ENCODE measurements around the gene LEPROT. TPM values are rescaled to one million over a fixed set of nuclear protein-coding genes. Genes with fewer than 3 reads are reported as not detected.
"Not testable (repeated sequence)": the region's sequence is repeated elsewhere in the genome, so short reads cannot be mapped to it uniquely, and the experiment has no call there.

The LEPROT gene
- total and polyA plus RNA-seq, 2 experiments from 2014 or later, result 66.9 to 171 TPM

GRCh38 chr1:65459397-65459768, 38.9 kb downstream of the LEPROT start:
- Histone ChIP-seq H3K27ac (no peak overlapping the region), H3K9me3 (ENCODE audit: low read depth) (no peaks in the 10 kb centered on the region), H3K4me1 (ENCODE audit: insufficient read depth) (peaks cover 6% of the 10 kb centered on the region; the same call in 1 of the 2 replicates), H3F3A (ENCODE audit: insufficient read depth) (peaks cover 7% of the 10 kb centered on the region), H3K9ac (no peak overlapping the region), H3K79me2 (ENCODE audit: insufficient read depth) (no peaks in the 10 kb centered on the region), H4K20me1 (ENCODE audit: insufficient read depth) (no peaks in the 10 kb centered on the region), H3K27me3 (replicated peaks; ENCODE audit: insufficient read depth) (no peaks in the 10 kb centered on the region), H3K36me3 (ENCODE audit: low read depth) (no peaks in the 10 kb centered on the region), H3K4me2 (ENCODE audit: unreplicated experiment) (no peak overlapping the region), H3K4me3 (no peak overlapping the region), H2AFZ (0 out of 2 replicates have a peak overlapping the region, but pooled peaks have one; percentile 5), H3K9me2 (ENCODE audit: insufficient read depth) (no peaks in the 10 kb centered on the region)
- no peak for TF ChIP-seq EZH2 (IDR thresholded peaks at IDR 0.05; ENCODE audit: insufficient read depth, poor library complexity, severe bottlenecking)
- TF ChIP-seq EZH2phosphoT487 (IDR thresholded peaks at IDR 0.05; ENCODE audit: insufficient read depth, low read depth), result no peak
- in situ Hi-C loops (cut with MboI), result no loop called here
- DNase-seq, result peak; percentile 59
- WGBS, 2 experiments (ENCODE audit: low coverage in 1 of 2, low lambda C conversion rate in 2 of 2, missing lambda C conversion rate in 2 of 2), result 63 to 66% methylated on average over 1 of the region's 1 CpG

DNA sequence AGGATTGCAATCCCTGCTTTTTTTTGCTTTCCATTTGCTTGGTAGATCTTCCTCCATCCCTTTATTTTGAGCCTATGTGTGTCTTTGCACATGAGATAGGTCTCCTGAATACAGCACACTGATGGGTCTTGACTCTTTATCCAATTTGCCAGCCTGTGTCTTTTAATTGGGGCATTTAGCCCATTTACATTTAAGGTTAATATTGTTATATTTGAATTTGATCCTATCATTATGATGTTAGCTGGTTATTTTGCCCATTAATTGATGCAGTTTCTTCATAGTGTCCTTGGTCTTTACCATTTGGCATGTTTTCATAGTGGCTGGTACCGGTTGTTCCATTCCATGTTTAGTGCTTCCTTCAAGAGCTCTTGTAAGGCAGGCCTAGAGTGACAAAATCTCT, 45.4 kb downstream of the LEPROT start:
- H3K9ac ChIP-seq; H3K79me2 ChIP-seq (ENCODE audit: insufficient read depth); H3K9me2 ChIP-seq (ENCODE audit: insufficient read depth); H3K4me3 ChIP-seq; H3F3A ChIP-seq (ENCODE audit: insufficient read depth); H4K20me1 ChIP-seq (ENCODE audit: insufficient read depth); H3K4me2 ChIP-seq (ENCODE audit: unreplicated experiment); H3K4me1 ChIP-seq (ENCODE audit: insufficient read depth); DNase-seq; H3K36me3 ChIP-seq (ENCODE audit: low read depth); H3K27me3 ChIP-seq (replicated peaks; ENCODE audit: insufficient read depth); H3K9me3 ChIP-seq (ENCODE audit: low read depth); H3K27ac ChIP-seq; in situ Hi-C loops (cut with MboI); H2AFZ ChIP-seq: not testable (repeated sequence)
- WGBS, 2 experiments (ENCODE audit: low coverage in 1 of 2, low lambda C conversion rate in 2 of 2, missing lambda C conversion rate in 2 of 2), result 63 to 65% methylated on average over 1 of the region's 1 CpG

- no peaks in the 10 kb centered on the region for H3K27me3 ChIP-seq (replicated peaks; ENCODE audit: insufficient read depth)
- no peak overlapping the region for H3K9ac ChIP-seq
- H3K4me1 ChIP-seq (ENCODE audit: insufficient read depth), result 0 out of 2 replicates have a peak, but pooled peaks cover 5% of the 10 kb centered on the region
- no peak overlapping the region for H3K4me3 ChIP-seq
- H3K4me2 ChIP-seq (ENCODE audit: unreplicated experiment), result no peak overlapping the region
- no peaks in the 10 kb centered on the region for H3K9me2 ChIP-seq (ENCODE audit: insufficient read depth)
- DNase-seq, result peak; percentile 24
- no peak overlapping the region for H3K27ac ChIP-seq
- H3F3A ChIP-seq (ENCODE audit: insufficient read depth), result no peaks in the 10 kb centered on the region
- 59 to 65% methylated on average over 6 of the region's 6 CpGs for WGBS, 2 experiments (ENCODE audit: low coverage in 1 of 2, low lambda C conversion rate in 2 of 2, missing lambda C conversion rate in 2 of 2)
- H2AFZ ChIP-seq, result no peak overlapping the region
- no peaks in the 10 kb centered on the region for H3K9me3 ChIP-seq (ENCODE audit: low read depth)
- in situ Hi-C loops (cut with MboI), result no loop called here
- no peaks in the 10 kb centered on the region for H3K79me2 ChIP-seq (ENCODE audit: insufficient read depth)
- H3K36me3 ChIP-seq (ENCODE audit: low read depth), result no peaks in the 10 kb centered on the region
- H4K20me1 ChIP-seq (ENCODE audit: insufficient read depth), result no peaks in the 10 kb centered on the region
- TF ChIP-seq EZH2phosphoT487 (IDR thresholded peaks at IDR 0.05; ENCODE audit: insufficient read depth, low read depth) (no peak), EZH2 (IDR thresholded peaks at IDR 0.05; ENCODE audit: insufficient read depth, poor library complexity, severe bottlenecking) (no peak)
Observed at GRCh38 chr1:65467536-65467935, 47.1 kb downstream of the LEPROT start.

- H3K27me3 ChIP-seq (replicated peaks; ENCODE audit: insufficient read depth), result no peaks in the 10 kb centered on the region
- no peaks in the 10 kb centered on the region for H3K9me3 ChIP-seq (ENCODE audit: low read depth)
- WGBS, 2 experiments (ENCODE audit: low coverage in 1 of 2, low lambda C conversion rate in 2 of 2, missing lambda C conversion rate in 2 of 2), result 75 to 78% methylated on average over 4 of the region's 4 CpGs
- H3K79me2 ChIP-seq (ENCODE audit: insufficient read depth), result no peaks in the 10 kb centered on the region
- H3K4me1 ChIP-seq (ENCODE audit: insufficient read depth), result 0 out of 2 replicates have a peak, but pooled peaks cover 5% of the 10 kb centered on the region
- no peaks in the 10 kb centered on the region for H3K9me2 ChIP-seq (ENCODE audit: insufficient read depth)
- in situ Hi-C loops (cut with MboI), result no loop called here
- TF ChIP-seq EZH2phosphoT487 (IDR thresholded peaks at IDR 0.05; ENCODE audit: insufficient read depth, low read depth), result no peak
- TF ChIP-seq EZH2 (IDR thresholded peaks at IDR 0.05; ENCODE audit: insufficient read depth, poor library complexity, severe bottlenecking), result no peak
- no peak overlapping the region for H2AFZ ChIP-seq
- no peaks in the 10 kb centered on the region for H3K36me3 ChIP-seq (ENCODE audit: low read depth)
- no peak overlapping the region for H3K4me3 ChIP-seq
- no peak for DNase-seq
- no peaks in the 10 kb centered on the region for H3F3A ChIP-seq (ENCODE audit: insufficient read depth)
- no peak overlapping the region for H3K9ac ChIP-seq
- H4K20me1 ChIP-seq (ENCODE audit: insufficient read depth), result no peaks in the 10 kb centered on the region
- H3K4me2 ChIP-seq (ENCODE audit: unreplicated experiment), result no peak overlapping the region
- H3K27ac ChIP-seq, result no peak overlapping the region
Observed at GRCh38 chr1:65469126-65469888, 48.8 kb downstream of the LEPROT start.

All from GM23248 (cell line).